ENCODE data around the gene SRRM4. TPM values are rescaled to one million over a fixed set of nuclear protein-coding genes. Genes with fewer than 3 reads are reported as not detected.

Gene SRRM4
- total RNA-seq, 2 donors from 2014 or later: 0.10 TPM; not detected in 1

DNA sequence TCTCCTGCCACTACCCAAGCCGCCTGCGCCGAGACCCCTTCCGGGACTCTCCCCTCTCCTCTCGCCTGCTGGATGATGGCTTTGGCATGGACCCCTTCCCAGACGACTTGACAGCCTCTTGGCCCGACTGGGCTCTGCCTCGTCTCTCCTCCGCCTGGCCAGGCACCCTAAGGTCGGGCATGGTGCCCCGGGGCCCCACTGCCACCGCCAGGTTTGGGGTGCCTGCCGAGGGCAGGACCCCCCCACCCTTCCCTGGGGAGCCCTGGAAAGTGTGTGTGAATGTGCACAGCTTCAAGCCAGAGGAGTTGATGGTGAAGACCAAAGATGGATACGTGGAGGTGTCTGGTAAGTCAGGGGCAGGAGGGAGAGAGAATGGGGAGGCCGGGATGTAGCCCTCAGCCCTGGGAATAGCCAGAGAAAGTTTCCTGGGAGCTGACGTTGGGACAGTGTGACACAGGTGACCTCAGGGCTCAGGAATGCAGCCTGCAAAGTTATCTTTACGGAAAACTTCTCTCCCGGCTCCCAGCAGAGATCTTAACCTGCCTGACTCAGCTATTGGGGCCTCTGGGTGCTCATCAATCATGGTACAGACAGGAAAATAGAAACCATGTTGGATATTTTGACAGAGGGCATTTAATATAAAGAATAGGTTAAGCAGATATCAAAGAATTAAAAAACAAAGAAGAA lies 198.1 kb downstream of the SRRM4 start:
- no peak for DNase-seq (ENCODE audit: low spot score)
- intact Hi-C loops (cut with DNase I): loop anchor here in 1 of 2 donors (10.0 kb wide), 1 partner anchor 145 kb away; no protein-coding TSS in a partner anchor

DNA sequence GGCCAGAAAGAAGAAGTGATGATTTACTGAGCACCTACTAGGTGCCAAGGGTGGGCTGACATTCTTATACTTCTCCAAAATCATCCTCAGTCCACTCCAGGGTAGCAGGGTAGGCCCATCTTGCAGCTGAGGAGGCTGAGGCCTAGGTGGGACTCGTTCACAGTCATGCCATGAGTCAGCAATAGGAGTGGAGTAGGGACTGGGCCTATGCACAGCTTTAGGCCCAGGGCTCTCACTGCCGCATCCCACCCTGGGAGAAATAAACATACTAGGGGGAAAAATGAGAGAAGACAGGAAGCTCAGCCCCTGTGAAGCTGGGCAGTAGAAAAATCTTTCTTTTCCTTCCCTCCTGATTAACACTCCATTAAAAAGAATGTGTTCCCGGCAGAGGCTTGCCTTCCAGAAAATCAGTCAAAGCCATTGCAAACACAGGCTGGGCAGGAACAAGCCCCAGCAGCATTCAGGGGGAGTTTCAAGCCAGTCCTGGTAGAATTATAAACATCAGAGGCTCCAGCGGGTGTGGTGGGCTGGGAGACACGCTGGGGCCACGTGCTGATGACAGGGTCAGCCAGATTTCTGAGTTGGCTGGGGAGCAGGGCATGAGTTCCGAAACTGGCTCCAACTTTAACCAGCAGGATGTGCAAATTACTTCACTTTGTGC lies 199.2 kb downstream of the SRRM4 start:
- intact Hi-C loops (cut with DNase I): loop anchor here in 1 of 2 donors (10.0 kb wide), 1 partner anchor 144 kb away; no protein-coding TSS in a partner anchor
- peak; percentile 86 for DNase-seq (ENCODE audit: low spot score)

DNA sequence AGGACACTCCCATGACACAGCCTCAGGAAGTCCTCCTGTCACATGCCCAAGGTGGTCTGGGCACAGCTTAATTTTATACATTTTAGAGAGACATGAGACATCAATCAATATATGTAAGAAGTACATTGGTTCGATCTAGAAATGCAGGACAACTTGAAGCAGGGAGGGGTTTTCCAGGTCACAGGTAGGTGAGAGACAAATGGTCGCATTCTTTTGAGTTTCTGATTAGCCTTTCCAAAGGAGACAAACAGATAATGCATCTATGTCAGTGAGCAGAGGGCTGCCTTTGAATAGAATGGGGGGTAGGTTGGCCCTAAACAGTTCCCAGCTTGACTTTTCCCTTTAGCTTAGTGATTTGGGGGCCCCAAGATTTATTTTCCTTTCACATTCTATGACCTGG lies 199.9 kb downstream of the SRRM4 start:
- intact Hi-C loops (cut with DNase I): loop anchor here in 1 of 2 donors (10.0 kb wide), 1 partner anchor 144 kb away; no protein-coding TSS in a partner anchor
- DNase-seq (ENCODE audit: low spot score): no peak

DNA sequence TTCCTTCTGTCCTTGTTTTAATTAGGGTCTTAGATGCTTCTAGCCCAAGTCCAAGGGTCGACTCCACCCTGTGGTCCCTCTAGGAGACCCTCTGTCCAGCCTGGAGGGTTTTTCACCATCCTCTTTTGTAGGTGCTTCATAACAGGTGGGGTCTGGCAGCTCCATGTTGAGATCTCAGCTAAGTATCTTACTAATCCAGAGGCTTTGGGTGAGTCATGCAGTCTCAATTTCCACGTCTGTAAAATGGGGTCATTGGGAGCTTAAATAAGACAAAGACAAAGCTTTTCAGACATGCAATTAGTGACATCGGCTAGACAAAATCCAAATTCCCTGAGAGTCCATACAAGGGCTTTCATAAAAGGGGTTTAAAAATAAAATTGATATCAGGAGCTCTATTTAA lies 200.6 kb downstream of the SRRM4 start:
- intact Hi-C loops (cut with DNase I): loop anchor here in 1 of 2 donors (10.0 kb wide), 1 partner anchor 143 kb away; no protein-coding TSS in a partner anchor

DNA sequence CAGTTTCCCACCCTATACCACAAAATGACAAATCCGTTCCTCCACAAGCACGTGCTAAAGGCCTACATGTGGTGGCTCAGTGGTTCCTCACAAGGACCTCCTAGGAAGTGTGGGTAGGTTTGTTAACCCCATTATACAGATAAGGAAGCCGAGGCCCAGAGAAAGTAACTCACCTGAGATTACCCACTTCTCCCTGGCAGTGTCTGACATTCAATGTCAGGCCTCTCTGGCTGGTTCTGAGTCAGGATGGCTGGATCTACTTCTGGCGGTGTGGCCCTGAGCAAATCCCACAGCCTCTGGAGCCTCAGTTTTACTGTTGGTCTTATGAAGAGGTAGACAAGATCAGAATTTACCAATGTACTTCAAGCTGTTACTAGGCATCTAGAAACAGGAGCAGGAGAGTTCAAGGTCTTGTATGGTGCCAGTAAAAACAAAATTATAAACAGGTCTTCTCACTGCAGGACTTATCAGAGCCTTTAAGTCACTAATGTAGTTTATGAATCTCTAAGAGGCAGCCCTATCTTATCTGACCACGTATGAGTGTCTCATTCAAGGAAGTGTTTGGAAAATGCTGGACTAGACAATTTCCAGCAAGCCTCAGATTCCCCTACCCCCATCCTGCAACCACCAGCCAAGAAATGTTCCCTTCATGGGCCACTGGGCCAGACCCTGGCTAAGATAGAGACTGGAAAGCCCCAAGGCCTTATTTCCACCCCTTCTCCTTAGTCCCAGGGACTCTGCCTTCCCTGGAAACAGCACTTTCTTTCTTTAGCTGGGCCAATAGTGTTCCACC lies 201.6 kb downstream of the SRRM4 start:
- intact Hi-C loops (cut with DNase I): loop anchor here in 1 of 2 donors (10.0 kb wide), 1 partner anchor 142 kb away; no protein-coding TSS in a partner anchor

More for the DNA sequence above, 200.6 kb downstream of the SRRM4 start:
- no peak for DNase-seq (ENCODE audit: low spot score)

DNA sequence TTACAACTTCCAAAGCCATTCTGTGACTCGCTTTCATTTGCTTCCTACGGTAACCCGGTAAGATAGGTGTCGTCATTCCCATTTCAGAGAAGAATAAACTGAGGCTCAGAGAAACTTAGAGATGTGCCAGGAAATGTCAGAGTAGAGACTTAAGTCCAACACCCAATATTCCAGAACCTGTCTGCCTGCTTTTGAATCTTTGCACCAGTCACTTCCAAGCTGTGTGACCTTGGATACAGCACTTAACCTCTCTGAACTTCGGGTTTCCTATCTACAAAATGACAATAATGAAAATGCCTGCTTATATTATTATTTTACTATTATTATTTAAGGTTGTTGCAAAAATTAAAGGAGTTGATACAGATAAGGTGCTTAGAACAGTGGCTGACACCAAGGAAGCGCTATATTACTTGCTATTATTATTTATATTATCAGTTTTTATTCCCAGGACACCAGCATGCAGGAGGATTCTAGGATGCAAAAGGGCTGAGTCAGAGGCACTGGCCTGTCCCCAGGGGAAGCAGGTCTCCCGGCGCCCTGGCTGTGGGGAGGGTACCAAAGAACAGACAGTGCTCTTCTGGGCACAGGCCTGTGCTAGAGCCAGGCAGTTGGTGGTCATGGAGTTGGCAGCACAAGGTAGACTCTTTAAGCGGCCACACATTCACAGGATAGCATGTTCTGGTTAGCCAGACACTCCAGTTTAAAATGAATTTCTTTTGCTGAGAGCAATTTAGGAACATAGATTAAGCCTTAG lies 202.8 kb downstream of the SRRM4 start:
- DNase-seq (ENCODE audit: low spot score): no peak
- intact Hi-C loops (cut with DNase I): loop anchor here in 1 of 2 donors (10.0 kb wide), 1 partner anchor 141 kb away; no protein-coding TSS in a partner anchor

More for the DNA sequence above, 201.6 kb downstream of the SRRM4 start:
- no peak for DNase-seq (ENCODE audit: low spot score)

DNA sequence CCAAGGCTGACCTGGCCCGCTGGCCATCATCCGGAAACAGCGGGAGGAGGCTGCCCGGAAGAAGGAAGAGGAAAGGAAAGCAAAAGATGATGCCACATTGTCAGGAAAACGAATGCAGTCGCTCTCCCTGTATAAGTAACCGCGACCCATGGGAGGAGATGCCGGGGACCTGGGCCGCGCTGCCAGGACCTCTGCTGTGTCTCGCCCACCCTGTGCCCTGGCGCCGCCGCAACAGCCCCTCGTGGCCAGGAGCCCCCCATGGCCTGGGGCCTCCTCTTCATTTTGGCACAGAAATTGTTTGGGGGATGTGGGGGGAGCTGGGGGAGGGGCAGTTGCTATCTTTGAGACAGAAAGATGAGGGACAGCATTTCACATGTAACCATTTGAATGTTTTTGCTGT lies 213.9 kb downstream of the SRRM4 start:
- no peak for DNase-seq (ENCODE audit: low spot score)
- intact Hi-C loops (cut with DNase I): no loop called here

DNA sequence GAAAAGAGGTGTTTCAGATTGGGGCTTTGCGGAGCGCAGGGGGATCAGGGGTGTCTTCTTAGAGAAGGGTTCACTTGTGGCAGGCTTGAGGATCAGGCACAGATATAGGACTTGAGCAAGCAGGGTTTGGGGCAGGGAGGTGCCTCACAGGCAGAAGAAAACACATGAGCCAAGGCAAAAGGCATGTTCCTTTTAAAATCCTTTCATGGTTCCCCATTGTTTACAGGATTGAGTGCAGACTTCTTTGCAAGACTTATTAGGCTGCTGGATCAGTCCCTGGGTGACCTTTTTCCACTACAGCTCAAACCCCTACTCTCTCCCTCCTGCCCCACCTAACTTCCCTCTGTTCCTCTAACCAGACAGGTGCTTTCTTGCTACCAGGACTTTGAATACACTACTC lies 217.1 kb downstream of the SRRM4 start:
- DNase-seq (ENCODE audit: low spot score): no peak
- intact Hi-C loops (cut with DNase I): no loop called here

DNA sequence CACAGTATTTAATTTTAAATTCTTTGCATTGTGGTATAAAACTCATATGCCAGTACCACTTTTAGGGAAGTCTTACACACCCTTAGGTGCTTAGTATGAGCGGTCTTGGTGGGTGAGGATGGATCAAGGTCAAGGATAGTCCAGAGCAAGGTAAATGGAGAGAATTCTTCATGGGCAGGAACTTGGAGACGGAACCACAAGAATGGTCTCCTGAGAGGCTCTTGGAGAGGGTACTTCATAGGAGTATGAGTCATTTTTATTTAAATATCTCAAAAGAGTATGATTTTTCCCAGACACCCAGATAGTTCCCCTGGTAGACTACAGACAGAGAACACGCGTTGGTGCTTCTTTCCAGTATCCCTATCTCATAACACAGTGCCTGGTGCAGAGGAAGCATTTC lies 219.3 kb downstream of the SRRM4 start:
- intact Hi-C loops (cut with DNase I): no loop called here
- DNase-seq (ENCODE audit: low spot score): no peak

DNA sequence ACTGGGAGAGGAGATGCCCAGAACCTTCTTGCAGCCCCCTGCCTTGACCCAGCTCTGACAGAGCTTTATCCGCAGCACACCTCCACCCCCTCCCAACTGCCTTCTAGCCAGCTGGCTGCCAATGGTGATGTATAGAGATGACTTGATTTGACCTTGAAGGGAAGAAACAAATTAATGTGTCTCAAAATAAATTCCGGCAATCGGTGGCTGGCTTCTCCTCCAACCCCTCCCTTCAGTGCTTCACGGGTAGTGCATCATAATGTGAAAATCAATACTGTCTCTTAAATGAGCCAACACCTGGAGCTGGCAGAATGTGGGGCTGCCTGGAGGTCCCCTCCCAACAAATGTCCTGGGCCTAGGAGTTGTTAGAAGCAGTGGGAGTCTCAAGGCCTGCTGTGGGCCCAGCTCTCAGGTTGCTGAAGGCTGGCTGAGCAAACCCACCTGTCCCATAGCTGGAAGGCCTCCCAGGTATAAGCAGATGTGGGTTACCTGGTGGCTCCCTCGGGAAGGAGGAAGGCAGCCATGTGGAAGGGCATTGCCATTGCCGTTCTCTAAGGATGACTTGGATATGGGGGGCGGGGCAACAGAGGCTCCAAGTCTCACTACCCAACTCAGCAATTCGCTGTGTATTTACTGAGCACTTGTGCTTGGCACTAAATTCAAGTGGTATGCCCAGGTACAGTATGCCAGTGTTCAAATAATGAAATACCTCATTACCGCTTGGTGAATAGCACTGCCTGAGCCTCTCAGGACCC lies 220.6 kb downstream of the SRRM4 start:
- intact Hi-C loops (cut with DNase I): no loop called here
- DNase-seq (ENCODE audit: low spot score): no peak

DNA sequence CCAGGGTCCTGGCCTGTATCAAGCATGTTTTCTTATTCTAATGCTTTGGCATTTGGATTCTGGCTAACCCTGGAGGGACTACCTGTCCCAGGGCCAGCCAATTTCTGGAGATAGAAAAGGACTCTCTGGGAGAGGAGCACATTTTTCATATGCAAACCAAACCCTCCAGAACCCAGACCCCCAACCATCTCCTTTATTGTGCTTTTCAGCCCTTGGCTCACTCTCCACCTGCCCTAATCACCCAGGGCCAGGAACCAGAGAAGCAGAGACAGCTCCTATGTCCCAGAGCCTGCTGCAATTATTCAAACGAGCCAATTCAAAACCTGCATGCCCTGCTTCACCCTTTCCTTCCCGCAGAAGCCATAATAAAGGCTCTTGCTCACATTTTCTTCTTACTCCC lies 221.2 kb downstream of the SRRM4 start:
- intact Hi-C loops (cut with DNase I): no loop called here
- DNase-seq (ENCODE audit: low spot score): no peak

DNA sequence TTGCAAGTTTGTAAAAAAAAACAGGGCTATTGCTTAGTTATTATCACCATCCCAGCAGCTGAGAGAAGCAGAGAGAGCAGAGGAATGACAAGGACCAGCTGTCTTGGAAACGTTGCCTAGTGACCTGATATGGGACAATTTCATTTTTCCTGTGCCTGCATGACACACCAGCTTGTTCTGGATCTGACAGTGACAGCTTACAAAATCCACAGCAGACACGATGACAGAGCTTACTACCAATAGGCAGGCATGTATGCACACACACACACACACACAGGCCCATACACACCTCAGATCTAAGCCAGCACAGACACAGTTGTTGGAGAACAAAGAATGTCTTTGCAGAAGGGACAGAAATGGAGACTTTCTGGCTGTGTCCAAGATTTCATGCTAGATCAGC lies 222.8 kb downstream of the SRRM4 start:
- intact Hi-C loops (cut with DNase I): no loop called here
- no peak for DNase-seq (ENCODE audit: low spot score)

DNA sequence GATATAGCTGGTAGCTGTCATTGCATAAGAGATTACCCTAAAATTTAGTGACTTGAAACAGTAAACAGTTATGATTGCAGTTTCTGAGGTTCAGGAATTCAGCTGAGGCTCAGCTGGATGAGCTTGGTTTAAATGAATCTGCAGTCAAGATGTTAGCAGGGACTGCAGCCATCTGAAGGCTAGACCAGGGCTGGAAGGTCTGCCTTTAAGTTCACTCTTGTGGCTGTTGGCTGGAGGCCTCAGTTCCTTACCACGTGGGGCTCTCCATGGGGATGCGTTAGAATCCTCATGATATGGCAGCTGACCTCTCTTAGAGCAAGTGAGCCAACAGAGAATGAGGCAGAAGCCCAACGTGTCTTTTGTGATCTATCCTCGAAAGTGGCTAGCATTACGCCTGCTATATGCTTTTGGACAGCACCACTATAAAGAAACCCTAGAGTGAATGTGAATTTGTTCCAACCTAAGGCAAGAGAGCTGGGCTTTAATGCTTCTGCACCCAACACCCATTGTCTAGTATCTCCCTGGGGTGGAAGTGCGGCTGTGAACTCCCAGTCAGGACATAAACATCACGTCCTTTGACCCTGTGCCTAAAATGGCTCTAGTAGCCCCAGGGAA lies 223.4 kb downstream of the SRRM4 start:
- no peak for DNase-seq (ENCODE audit: low spot score)
- intact Hi-C loops (cut with DNase I): no loop called here

DNA sequence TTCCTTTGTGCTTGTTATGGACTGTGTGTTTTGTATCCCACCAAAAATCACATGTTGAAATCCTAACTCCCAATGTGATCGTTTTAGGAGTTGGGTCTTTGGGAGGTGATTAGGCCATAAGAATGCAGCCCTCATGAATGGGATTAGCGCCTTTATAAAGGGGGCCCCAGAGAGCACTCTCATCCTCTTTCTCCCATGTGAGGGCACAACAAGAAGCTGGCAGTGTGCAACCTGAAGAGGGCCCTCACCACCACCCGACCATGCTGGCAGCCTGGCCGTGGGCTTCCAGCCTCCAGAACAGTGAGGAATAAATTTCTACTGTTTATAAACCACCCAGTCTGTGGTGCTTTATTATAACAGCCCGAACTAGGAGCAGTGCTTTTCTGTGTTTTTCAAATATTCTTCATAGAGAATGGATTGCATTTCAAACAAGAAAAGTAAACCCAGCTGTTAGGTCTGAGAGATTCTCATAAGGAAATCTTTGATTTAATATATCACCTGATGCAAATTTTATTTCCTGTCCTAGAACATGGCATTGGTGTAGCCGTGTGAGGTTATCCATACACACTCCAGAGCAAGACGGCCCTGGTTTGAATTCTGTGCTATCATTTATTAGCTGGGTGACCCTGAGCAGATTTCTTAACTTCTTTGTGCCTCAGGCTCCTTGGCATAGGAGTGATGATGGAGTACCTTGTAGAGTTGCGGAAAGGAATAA lies 225.2 kb downstream of the SRRM4 start:
- DNase-seq (ENCODE audit: low spot score): no peak
- intact Hi-C loops (cut with DNase I): no loop called here

DNA sequence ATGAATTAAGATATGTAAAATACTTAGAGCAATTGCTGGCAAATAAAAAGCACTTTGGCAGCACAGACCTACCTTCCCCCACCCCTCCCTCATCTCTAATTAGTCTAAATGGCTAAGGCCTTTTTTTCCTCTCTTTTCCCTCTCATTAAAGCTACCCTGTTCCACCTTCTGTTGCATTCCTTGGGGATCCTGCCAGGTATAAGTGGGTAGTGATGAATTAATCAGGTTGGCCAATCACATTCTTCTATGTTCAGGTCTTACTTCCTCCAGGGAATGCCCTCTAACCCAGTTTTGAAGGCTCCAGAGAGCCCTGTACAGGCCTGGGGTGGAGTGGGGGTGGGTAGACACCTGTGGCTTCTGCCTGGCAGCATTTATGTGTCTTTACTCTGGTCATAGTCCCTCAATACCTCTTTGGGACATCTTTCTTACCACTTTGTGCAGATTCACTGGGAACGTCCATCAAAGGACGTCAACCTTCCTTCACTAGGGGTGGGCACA lies 225.8 kb downstream of the SRRM4 start:
- intact Hi-C loops (cut with DNase I): no loop called here
- DNase-seq (ENCODE audit: low spot score): no peak

DNA sequence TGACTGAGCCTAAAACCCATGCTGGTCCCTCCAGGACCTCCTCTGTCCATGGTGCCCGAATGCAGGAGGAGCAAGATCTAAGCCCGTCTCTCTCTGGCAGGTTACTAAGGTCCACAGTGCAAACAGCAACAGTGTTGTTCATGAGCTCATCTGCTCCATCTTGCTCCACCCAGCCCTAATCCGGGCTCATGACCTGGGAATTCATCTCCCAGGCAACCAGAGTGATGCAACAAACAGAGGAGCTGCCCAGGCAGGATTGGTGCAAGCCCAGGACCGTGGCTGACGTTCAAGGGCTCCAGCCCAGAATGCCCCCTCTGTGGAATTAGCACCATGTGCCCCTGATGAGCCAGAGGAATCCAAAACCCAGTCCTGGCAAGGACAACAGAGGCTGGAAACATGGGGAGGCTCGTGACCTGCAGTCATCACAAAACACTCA lies 227.3 kb downstream of the SRRM4 start:
- intact Hi-C loops (cut with DNase I): no loop called here
- peak; percentile 93 for DNase-seq (ENCODE audit: low spot score)

DNA sequence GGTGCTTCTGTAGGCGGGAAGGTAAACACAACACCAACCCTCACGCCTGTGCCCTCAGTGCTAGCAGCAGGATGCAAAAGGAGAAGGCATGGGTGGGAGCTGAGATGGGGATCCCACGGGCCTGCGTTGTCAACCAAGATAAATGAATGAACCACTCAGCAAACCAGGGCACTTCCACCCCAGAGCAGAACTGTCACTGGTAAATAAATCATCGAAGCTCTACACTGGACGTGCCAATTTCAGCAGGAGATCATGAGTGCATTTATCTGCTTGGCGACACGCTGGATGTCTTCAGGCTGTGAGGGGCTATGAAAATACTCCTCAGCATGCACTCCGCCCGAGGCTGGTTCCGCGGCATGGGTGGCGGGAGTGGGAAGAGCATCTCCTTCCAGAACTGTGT lies 230.5 kb downstream of the SRRM4 start:
- no peak for DNase-seq (ENCODE audit: low spot score)
- intact Hi-C loops (cut with DNase I): no loop called here
